Keratinocyte (primary cell): ENCODE results near the gene FAM83E. TPM values are rescaled to one million over a fixed set of nuclear protein-coding genes. Genes with fewer than 3 reads are reported as not detected.

Experiments
- DNase-seq: peaks from one replicate; pipeline ENCODE4 v3.0.0-alpha.2; 2011; ENCODE audit warnings: low read depth, missing footprints, low spot score
- FAIRE-seq: peaks from 2 replicates; lab custom pipeline; 2011; peaks lifted over from hg19 to GRCh38; lab: Jason Lieb, UNC
- H2AFZ ChIP-seq: 2 replicates; pipeline ENCODE4 v1.6.0; 2012; ENCODE audit warnings: low read length, control low read depth, inconsistent platforms; ENCODE audit not compliant: control insufficient read depth
- H3K27ac ChIP-seq: 2 replicates; pipeline ENCODE4 v1.5.1; 2011; ENCODE audit warnings: low read length; ENCODE audit not compliant: control insufficient read depth, insufficient read depth
- H3K27me3 ChIP-seq: 3 replicates; pipeline ENCODE4 v1.6.0; 2011; ENCODE audit warnings: low read length; ENCODE audit not compliant: control insufficient read depth, insufficient read depth; ENCODE audit errors: extremely low read depth
- H3K36me3 ChIP-seq, 2 experiments: 2 replicates in 1 of 2; 3 replicates in 1 of 2; pipeline ENCODE4 v1.5.1; 2011; ENCODE audit warnings: low read length in 2 of 2, mild to moderate bottlenecking in 1 of 2; ENCODE audit not compliant: control insufficient read depth in 2 of 2, insufficient read depth in 2 of 2; ENCODE audit errors: extremely low read depth in 1 of 2
- H3K4me1 ChIP-seq: 3 replicates; pipeline ENCODE4 v1.5.1; 2011; ENCODE audit warnings: low read length; ENCODE audit not compliant: control insufficient read depth, insufficient read depth; ENCODE audit errors: extremely low read depth
- H3K4me2 ChIP-seq: 3 replicates; pipeline ENCODE4 v1.6.0; 2011; ENCODE audit warnings: low read depth, low read length; ENCODE audit not compliant: control insufficient read depth, insufficient read depth; ENCODE audit errors: extremely low read depth
- H3K4me3 ChIP-seq, 3 experiments: fragments of 200-600 bp in 1 of 3; sonication (generic) in 1 of 3; 2 replicates in 2 of 3; 3 replicates in 1 of 3; pipeline ENCODE4 v1.5.1; 2011 to 2016; ENCODE audit warnings: low read length in 3 of 3, mild to moderate bottlenecking in 3 of 3, control low read depth in 2 of 3, inconsistent platforms in 1 of 3, low read depth in 1 of 3, mixed read lengths in 1 of 3, mixed run types in 1 of 3, moderate library complexity in 1 of 3; ENCODE audit not compliant: control insufficient read depth in 2 of 3, insufficient read depth in 2 of 3; ENCODE audit errors: extremely low read depth in 1 of 3
- H3K79me2 ChIP-seq: 2 replicates; pipeline ENCODE4 v1.6.0; 2012; ENCODE audit warnings: low read length; ENCODE audit not compliant: control insufficient read depth, insufficient read depth
- H3K9ac ChIP-seq: 3 replicates; pipeline ENCODE4 v1.6.0; 2011; ENCODE audit warnings: low read length; ENCODE audit not compliant: control insufficient read depth, insufficient read depth; ENCODE audit errors: extremely low read depth
- H3K9me1 ChIP-seq: 3 replicates; pipeline ENCODE4 v1.6.0; 2011; ENCODE audit warnings: low read length; ENCODE audit not compliant: control insufficient read depth, insufficient read depth; ENCODE audit errors: extremely low read depth
- H3K9me3 ChIP-seq: 2 replicates; pipeline ENCODE4 v1.5.1; 2012; ENCODE audit warnings: low read depth, low read length; ENCODE audit not compliant: control insufficient read depth
- H4K20me1 ChIP-seq: 3 replicates; pipeline ENCODE4 v1.6.0; 2011; ENCODE audit warnings: low read length; ENCODE audit not compliant: control insufficient read depth, insufficient read depth; ENCODE audit errors: extremely low read depth
- CTCF ChIP-seq, 3 experiments: IDR thresholded peaks in 1 of 3; conservative IDR thresholded peaks in 1 of 3; optimal IDR thresholded peaks in 1 of 3; 2 replicates in 2 of 3; 3 replicates in 1 of 3; pipeline versions ENCODE3 to v1.5.1; 2011; ENCODE audit warnings: low read length in 3 of 3, mild to moderate bottlenecking in 3 of 3, moderate library complexity in 2 of 3, control low read depth in 1 of 3, inconsistent platforms in 1 of 3; ENCODE audit not compliant: insufficient read depth in 2 of 3; ENCODE audit errors: extremely low read depth in 1 of 3
- EZH2 ChIP-seq: IDR thresholded peaks from one replicate; pipeline ENCODE4 v1.6.1; 2012; ENCODE audit warnings: inconsistent platforms, mild to moderate bottlenecking, low read length, moderate library complexity
- dilution Hi-C: fragments of 300-500 bp; cut with MboI; formaldehyde crosslinking; loops from one replicate; pipeline ENCODE4 v1.7.0; 2020; ENCODE audit warnings: low sequenced_read_pairs; ENCODE audit not compliant: extremely low pct_ligation_motif_present
- polyA plus RNA-seq, 5 experiments: library from polyadenylated mRNA; depleted of rRNA in 3 of 5; stranded (reverse) in 3 of 5; stranded (forward) in 1 of 5; unstranded in 1 of 5; fragments of >200 nt; gene quantifications; 1 replicate in 1 of 5; 2 replicates in 3 of 5; 3 replicates in 1 of 5; pipeline versions ENCODE4 v1.2.1 to v1.2.3, GENCODE V29; 2011 to 2012; ENCODE audit warnings: missing spikeins in 2 of 5, low read depth in 1 of 5, low replicate concordance in 1 of 5

Gene FAM83E
- polyA plus RNA-seq, 1 donor (not counting 4 experiments of a cell fraction or from before 2014, with no cell fraction given), result 0.17 TPM

GRCh38 chr19:48654299-48655059 is 39.6 kb upstream of the FAM83E start:
- no peak overlapping the region for H3K4me2 ChIP-seq
- no peaks in the 10 kb centered on the region for H4K20me1 ChIP-seq
- no peaks in the 10 kb centered on the region for H3K9me3 ChIP-seq
- no peaks in the 10 kb centered on the region for H3K27me3 ChIP-seq
- H2AFZ ChIP-seq, result no peak overlapping the region
- dilution Hi-C loops, result no loop called here
- DNase-seq (no peak), FAIRE-seq (no peak)
- H3K9ac ChIP-seq, result no peak overlapping the region
- no peaks in the 10 kb centered on the region for H3K79me2 ChIP-seq
- TF ChIP-seq CTCF (optimal IDR thresholded peaks at IDR 0.05 in 1 of 3, IDR thresholded peaks at IDR 0.05 in 1 of 3, conservative IDR thresholded peaks at IDR 0.05 in 1 of 3; ENCODE audit: extremely low read depth in 1 of 3, insufficient read depth in 2 of 3, low read length in 3 of 3) (no peak), EZH2 (no peak)
- H3K36me3 ChIP-seq, result no peaks in the 10 kb centered on the region
- no peak overlapping the region for H3K27ac ChIP-seq
- H3K4me3 ChIP-seq, result no peak overlapping the region
- peaks cover 7% of the 10 kb centered on the region for H3K4me1 ChIP-seq
- no peaks in the 10 kb centered on the region for H3K9me1 ChIP-seq

- no peak for TF ChIP-seq EZH2
Observed at GRCh38 chr19:48651683-48652048, 36.8 kb upstream of the FAM83E start.

More at GRCh38 chr19:48651683-48652048, 36.8 kb upstream of the FAM83E start:
- Histone ChIP-seq H3K9ac (no peak overlapping the region), H3K4me2 (no peak overlapping the region), H3K9me1 (no peaks in the 10 kb centered on the region), H3K9me3 (no peaks in the 10 kb centered on the region), H3K36me3 (no peaks in the 10 kb centered on the region), H3K4me1 (peaks cover 7% of the 10 kb centered on the region), H3K27me3 (no peaks in the 10 kb centered on the region), H3K79me2 (no peaks in the 10 kb centered on the region), H2AFZ (no peak overlapping the region), H3K27ac (no peak overlapping the region), H3K4me3 (no peak overlapping the region), H4K20me1 (no peaks in the 10 kb centered on the region)
- FAIRE-seq (no peak), DNase-seq (no peak)
- dilution Hi-C loops, result no loop called here
